GM12874 (cell line): ENCODE data around the gene PSMC3IP.

Experiments used
- CTCF ChIP-seq: IDR thresholded peaks from 2 replicates; pipeline ENCODE4 v1.5.1; 2011; ENCODE audit warnings: low read depth, mild to moderate bottlenecking, control low read depth, low read length, moderate library complexity; ENCODE audit not compliant: insufficient read depth

The PSMC3IP gene

GRCh38 chr17:42578282-42578869 is 847 bp upstream of the PSMC3IP start:
- peak; percentile 83 for TF ChIP-seq CTCF

GRCh38 chr17:42577140-42577531 is 393 bp downstream of the PSMC3IP start:
- no peak for TF ChIP-seq CTCF

DNA sequence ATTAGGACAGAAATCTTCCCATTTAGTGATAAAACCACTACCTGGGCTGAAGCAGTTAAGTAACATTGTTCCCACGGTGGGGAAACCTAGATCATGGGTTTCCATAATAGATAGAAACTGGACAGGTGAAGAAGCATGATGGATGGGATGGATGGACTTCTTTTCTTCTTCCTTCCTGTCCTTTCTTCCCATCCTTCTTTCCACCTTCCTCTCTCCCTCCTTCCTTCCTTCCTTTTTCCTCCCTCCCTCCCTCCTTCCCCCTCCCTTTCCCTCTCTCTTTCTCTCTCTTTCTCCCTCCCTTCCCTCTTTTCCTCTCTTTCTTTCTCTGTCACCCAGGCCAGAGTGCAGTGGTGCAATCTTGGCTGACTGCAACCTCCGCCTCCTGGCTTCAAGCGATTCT is 3.1 kb downstream of the PSMC3IP start:
- TF ChIP-seq CTCF = no peak

GRCh38 chr17:42573095-42573494 is 4.4 kb downstream of the PSMC3IP start:
- no peak for TF ChIP-seq CTCF

DNA sequence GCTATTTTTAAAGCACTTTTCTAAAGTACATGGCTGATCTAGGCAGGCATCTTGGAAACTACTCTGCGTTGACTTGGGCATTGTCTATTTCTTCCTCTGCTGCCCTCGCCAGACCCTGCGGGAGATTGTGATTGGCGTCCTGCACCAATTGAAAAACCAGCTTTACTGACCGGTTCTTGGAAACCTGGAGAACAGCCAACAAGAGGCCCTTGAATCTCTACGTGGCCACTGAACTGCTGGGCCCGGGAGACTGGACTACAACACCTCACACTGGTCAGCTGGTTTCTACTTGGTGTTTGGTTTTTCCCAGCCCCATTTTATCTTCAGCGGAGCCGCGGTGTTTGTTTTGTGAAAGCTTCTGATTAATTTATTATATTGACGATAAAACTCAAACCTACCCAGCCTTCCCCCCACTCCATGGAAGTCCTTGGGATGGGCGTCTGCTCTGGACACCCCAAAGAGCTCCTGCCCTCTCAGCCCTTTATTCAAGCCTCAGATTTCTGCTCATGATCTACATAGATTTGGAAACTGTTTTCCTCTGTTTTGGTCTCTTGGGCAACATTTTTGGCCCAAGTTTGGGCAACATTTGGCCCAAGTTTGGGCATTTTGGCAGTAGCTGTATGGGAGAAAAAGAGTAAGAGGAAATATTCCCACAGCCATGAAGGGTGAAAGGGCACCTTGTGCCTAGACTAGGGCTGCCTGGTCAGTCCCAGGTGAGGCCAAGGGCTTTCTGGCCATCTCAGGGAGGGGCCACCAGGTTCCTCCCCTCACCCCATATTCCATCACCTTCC is 5.9 kb downstream of the PSMC3IP start:
- no peak for TF ChIP-seq CTCF

GRCh38 chr17:42568341-42569111 is 9.0 kb downstream of the PSMC3IP start:
- TF ChIP-seq CTCF = no peak

- no peak for TF ChIP-seq CTCF
Observed at GRCh38 chr17:42566883-42567573, 10.5 kb downstream of the PSMC3IP start, which contains the start of gene MLX. Gene MLX, plus strand, starts transcription at chr17:42567100. Its CDS starts 25 bp downstream, at chr17:42567125.
